ENCODE measurements around the gene MKRN2. TPM values are rescaled to one million over a fixed set of nuclear protein-coding genes. Genes with fewer than 3 reads are reported as not detected.

The MKRN2 gene
- total and polyA plus RNA-seq, 2 of the 13 experiments (the other 11 are each of a cell fraction or from before 2014, with no cell fraction given), result 25.5 to 34.3 TPM

- TF ChIP-seq ZFAT (CRISPR knock-in tag; conservative IDR thresholded peaks at IDR 0.05) (peak; percentile 85; the same call in 1 of the 2 replicates), ZNF468 (CRISPR knock-in tag; IDR thresholded peaks at IDR 0.05) (peak; percentile 79; the same call in 1 of the 2 replicates), CEBPZ (IDR thresholded peaks at IDR 0.05; ENCODE audit: low read length) (no peak), TAF1 (CRISPR knock-in tag; IDR thresholded peaks at IDR 0.05) (peak; percentile 96), JUND (CRISPR knock-in tag; IDR thresholded peaks at IDR 0.05) (0 out of 2 replicates have a peak, but pooled peaks have one; percentile 48), ZNF546 (CRISPR knock-in tag; conservative IDR thresholded peaks at IDR 0.05) (peak; percentile 79), AGO2 (optimal IDR thresholded peaks at IDR 0.05; ENCODE audit: low read depth, low read length) (peak; percentile 73), LCORL (IDR thresholded peaks at IDR 0.05) (no peak), LCORL (CRISPR knock-in tag; IDR thresholded peaks at IDR 0.05) (peak; percentile 75), DZIP1 (CRISPR knock-in tag; IDR thresholded peaks at IDR 0.05) (peak; percentile 87), PAX8 (CRISPR knock-in tag; IDR thresholded peaks at IDR 0.05; ENCODE audit: borderline replicate concordance) (peak; percentile 81; the same call in 1 of the 2 replicates), ZMYM4 (CRISPR knock-in tag; IDR thresholded peaks at IDR 0.05) (peak; percentile 81), MYNN (CRISPR knock-in tag; IDR thresholded peaks at IDR 0.05; ENCODE audit: low read depth) (peak; percentile 68; the same call in 1 of the 2 replicates), MEF2D (CRISPR knock-in tag; IDR thresholded peaks at IDR 0.05) (peak; percentile 76; the same call in 1 of the 2 replicates), ZIK1 (CRISPR knock-in tag; IDR thresholded peaks at IDR 0.05; ENCODE audit: borderline replicate concordance, low read depth) (peak; percentile 77), ZBTB7B (CRISPR knock-in tag; IDR thresholded peaks at IDR 0.05) (peak; percentile 49; the same call in 1 of the 2 replicates), ZHX1 (CRISPR knock-in tag; IDR thresholded peaks at IDR 0.05; ENCODE audit: low read depth) (peak; percentile 61), SRSF1 (optimal IDR thresholded peaks at IDR 0.05; ENCODE audit: low read depth, low read length) (no peak)
- TF ChIP-seq, protein P1, sequence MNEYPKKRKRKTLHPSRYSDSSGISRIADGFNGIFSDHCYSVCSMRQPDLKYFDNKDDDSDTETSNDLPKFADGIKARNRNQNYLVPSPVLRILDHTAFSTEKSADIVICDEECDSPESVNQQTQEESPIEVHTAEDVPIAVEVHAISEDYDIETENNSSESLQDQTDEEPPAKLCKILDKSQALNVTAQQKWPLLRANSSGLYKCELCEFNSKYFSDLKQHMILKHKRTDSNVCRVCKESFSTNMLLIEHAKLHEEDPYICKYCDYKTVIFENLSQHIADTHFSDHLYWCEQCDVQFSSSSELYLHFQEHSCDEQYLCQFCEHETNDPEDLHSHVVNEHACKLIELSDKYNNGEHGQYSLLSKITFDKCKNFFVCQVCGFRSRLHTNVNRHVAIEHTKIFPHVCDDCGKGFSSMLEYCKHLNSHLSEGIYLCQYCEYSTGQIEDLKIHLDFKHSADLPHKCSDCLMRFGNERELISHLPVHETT (CRISPR knock-in tag; conservative IDR thresholded peaks at IDR 0.05), result peak; percentile 92
These were observed at the start of gene MKRN2 (continued) for GRCh38 chr3:12556690-12557472.
